Measurements from ENCODE around the gene AKAP10.

The AKAP10 gene

GRCh38 chr17:19880393-19880792 lies 97.2 kb downstream of the AKAP10 start:
- ChIA-PET CTCF (interaction anchor here (1.5 kb wide), 1 partner anchor 12 kb away, joined by 3 read pairs; the partner anchor contains the start of gene ULK2), POLR2A (no interaction called here)
- H3K4me3 ChIP-seq (ENCODE audit: low read depth, low read length) = no peak overlapping the region
- DNase-seq (ENCODE audit: low read depth, low spot score) = no peak
- TF ChIP-seq CTCF (IDR thresholded peaks at IDR 0.05; ENCODE audit: insufficient read depth, low read length, missing control alignments) = no peak

GRCh38 chr17:19877364-19877945 lies 100.2 kb downstream of the AKAP10 start:
- TF ChIP-seq CTCF (IDR thresholded peaks at IDR 0.05; ENCODE audit: insufficient read depth, low read length, missing control alignments) = no peak
- POLR2A ChIA-PET = no interaction called here
- no peak for DNase-seq (ENCODE audit: low read depth, low spot score)
- H3K4me3 ChIP-seq (ENCODE audit: low read depth, low read length) = no peak overlapping the region
- CTCF ChIA-PET = no interaction called here

GRCh38 chr17:19876529-19877161 lies 101.0 kb downstream of the AKAP10 start:
- POLR2A ChIA-PET = no interaction called here
- CTCF ChIA-PET = no interaction called here
- no peak for DNase-seq (ENCODE audit: low read depth, low spot score)
- no peak overlapping the region for H3K4me3 ChIP-seq (ENCODE audit: low read depth, low read length)
- TF ChIP-seq CTCF (IDR thresholded peaks at IDR 0.05; ENCODE audit: insufficient read depth, low read length, missing control alignments) = no peak

- TF ChIP-seq CTCF (IDR thresholded peaks at IDR 0.05; ENCODE audit: insufficient read depth, low read length, missing control alignments) = no peak
- no peak overlapping the region for H3K4me3 ChIP-seq (ENCODE audit: low read depth, low read length)
- DNase-seq (ENCODE audit: low read depth, low spot score) = no peak
- POLR2A ChIA-PET = no interaction called here
- CTCF ChIA-PET = no interaction called here
Observed at GRCh38 chr17:19874256-19874655, 103.4 kb downstream of the AKAP10 start.

- TF ChIP-seq CTCF (IDR thresholded peaks at IDR 0.05; ENCODE audit: insufficient read depth, low read length, missing control alignments) = no peak
- ChIA-PET POLR2A (interaction anchor here (0.6 kb wide), 1 partner anchor 1169 kb away, joined by 3 read pairs; the partner anchor contains the start of gene USP22), CTCF (no interaction called here)
- no peak overlapping the region for H3K4me3 ChIP-seq (ENCODE audit: low read depth, low read length)
- DNase-seq (ENCODE audit: low read depth, low spot score) = no peak
Observed at GRCh38 chr17:19873346-19873745, 104.3 kb downstream of the AKAP10 start.

- DNase-seq (ENCODE audit: low read depth, low spot score) = no peak
- CTCF ChIA-PET = interaction anchor here (0.6 to 1.6 kb wide), 5 partner anchors 11 to 144 kb away, joined by 3 to 6 read pairs (median 3); no protein-coding TSS in a partner anchor
- no peak for TF ChIP-seq CTCF (IDR thresholded peaks at IDR 0.05; ENCODE audit: insufficient read depth, low read length, missing control alignments)
- POLR2A ChIA-PET = no interaction called here
- peak overlapping the region; percentile 73 for H3K4me3 ChIP-seq (ENCODE audit: low read depth, low read length)
Observed at GRCh38 chr17:19868079-19868395, 109.6 kb downstream of the AKAP10 start.
